WTC11 (cell line): ENCODE results near the gene CHID1. TPM values are rescaled to one million over a fixed set of nuclear protein-coding genes. Genes with fewer than 3 reads are reported as not detected.
A peak's percentile ranks its signal among the peaks of the same experiment; 100 is the strongest.

Source experiments
- ATAC-seq: fragments of 200-7000 bp; cut with Tn5 transposase; 2 replicates; pipeline ENCODE4 v1.10.0; 2021; ENCODE audit warnings: mild to moderate bottlenecking, moderate library complexity
- CTCF ChIA-PET: fragments of 300-600 bp; sonication (Branson Sonifier 250); formaldehyde crosslinking; loops from one replicate; lab custom pipeline; 2021; ENCODE audit warnings: antibody characterized with exemption; lab: Charles Lee
- POLR2A ChIA-PET: fragments of 350-600 bp; sonication (Branson Sonifier 250); formaldehyde crosslinking; loops from one replicate; lab custom pipeline; 2021; ENCODE audit warnings: antibody characterized with exemption; lab: Charles Lee
- DNase-seq: peaks from one replicate; pipeline ENCODE4 v3.0.0; 2021; ENCODE audit warnings: low spot score
- H3K27ac Mint-ChIP-seq: 2 replicates; pipeline ENCODE4 v1.8.0; 2021; ENCODE audit warnings: mixed read lengths
- H3K27me3 Mint-ChIP-seq: 2 replicates; pipeline ENCODE4 v1.8.0; 2021; ENCODE audit warnings: low read depth, mild to moderate bottlenecking, moderate library complexity, mixed read lengths
- H3K36me3 Mint-ChIP-seq: 2 replicates; pipeline ENCODE4 v1.8.0; 2021; ENCODE audit warnings: mixed read lengths
- H3K4me1 Mint-ChIP-seq: 2 replicates; pipeline ENCODE4 v1.8.0; 2022; ENCODE audit warnings: mixed read lengths
- H3K4me3 Mint-ChIP-seq: 2 replicates; pipeline ENCODE4 v1.8.0; 2021; ENCODE audit warnings: mild to moderate bottlenecking, moderate library complexity, mixed read lengths
- H3K9me3 Mint-ChIP-seq: 2 replicates; pipeline ENCODE4 v1.8.0; 2021; ENCODE audit warnings: mixed read lengths
- FOXJ3 ChIP-seq: sonication (generic); formaldehyde crosslinking; IDR thresholded peaks from 2 replicates; pipeline ENCODE4 v1.9.0; 2021; ENCODE audit warnings: missing genetic modification reagents, mild to moderate bottlenecking, borderline replicate concordance
- GRHL2 ChIP-seq: fragments of 250-450 bp; sonication (Bioruptor Pico); IDR thresholded peaks from 2 replicates; pipeline ENCODE4 v1.8.0; 2022; ENCODE audit warnings: mild to moderate bottlenecking, moderate library complexity; ENCODE audit not compliant: insufficient replicate concordance, severe bottlenecking
- IRF2 ChIP-seq: sonication (generic); formaldehyde crosslinking; IDR thresholded peaks from 2 replicates; pipeline ENCODE4 v1.8.0; 2022; ENCODE audit warnings: low read depth, missing genetic modification reagents, borderline replicate concordance
- MXD4 ChIP-seq: fragments of 250-450 bp; sonication (Bioruptor Pico); IDR thresholded peaks from 2 replicates; pipeline ENCODE4 v1.8.0; 2021; ENCODE audit warnings: mild to moderate bottlenecking, moderate library complexity, borderline replicate concordance
- MYBL2 ChIP-seq: sonication (generic); formaldehyde crosslinking; IDR thresholded peaks from 2 replicates; pipeline ENCODE4 v1.8.1; 2023; ENCODE audit warnings: mild to moderate bottlenecking, moderate library complexity, missing genetic modification reagents
- NFYB ChIP-seq: sonication (generic); formaldehyde crosslinking; conservative IDR thresholded peaks from 2 replicates; pipeline ENCODE4 v1.8.0; 2022; ENCODE audit warnings: low read depth, missing genetic modification reagents
- RORB ChIP-seq: fragments of 250-450 bp; sonication (Bioruptor Pico); IDR thresholded peaks from 2 replicates; pipeline ENCODE4 v1.9.0; 2021; ENCODE audit warnings: mild to moderate bottlenecking
- SMAD4 ChIP-seq: sonication (generic); formaldehyde crosslinking; IDR thresholded peaks from 2 replicates; pipeline ENCODE4 v1.8.0; 2022; ENCODE audit warnings: mild to moderate bottlenecking, missing genetic modification reagents
- TP53 ChIP-seq: sonication (generic); formaldehyde crosslinking; IDR thresholded peaks from 2 replicates; pipeline ENCODE4 v1.8.1; 2023; ENCODE audit warnings: mild to moderate bottlenecking, missing genetic modification reagents
- ZNF138 ChIP-seq: sonication (generic); formaldehyde crosslinking; conservative IDR thresholded peaks from 2 replicates; pipeline ENCODE4 v1.8.1; 2022; ENCODE audit warnings: mild to moderate bottlenecking, moderate library complexity, missing genetic modification reagents
- ZNF396 ChIP-seq: fragments of 250-450 bp; sonication (Bioruptor Pico); IDR thresholded peaks from 2 replicates; pipeline ENCODE4 v1.8.0; 2021; ENCODE audit warnings: mild to moderate bottlenecking, moderate library complexity, borderline replicate concordance
- ZNF416 ChIP-seq: fragments of 250-450 bp; sonication (Bioruptor Pico); IDR thresholded peaks from 2 replicates; pipeline ENCODE4 v1.9.0; 2021; ENCODE audit warnings: mild to moderate bottlenecking, inconsistent platforms
- ZNF671 ChIP-seq: fragments of 250-450 bp; sonication (Bioruptor Pico); IDR thresholded peaks from 2 replicates; pipeline ENCODE4 v1.8.0; 2021; ENCODE audit warnings: mild to moderate bottlenecking
- total RNA-seq: library from RNA; stranded (reverse); gene quantifications from 3 replicates; pipeline ENCODE4 v1.2.3, GENCODE V29; 2021
- TF ChIP-seq, protein P1 (sequence below): sonication (generic); formaldehyde crosslinking; IDR thresholded peaks from 2 replicates; pipeline ENCODE4 v1.8.0; 2023; ENCODE audit warnings: missing genetic modification reagents, mild to moderate bottlenecking, borderline replicate concordance
- TF ChIP-seq, protein P2 (sequence below): sonication (generic); formaldehyde crosslinking; IDR thresholded peaks from 2 replicates; pipeline ENCODE4 v1.8.1; 2023; ENCODE audit warnings: mild to moderate bottlenecking, moderate library complexity, missing genetic modification reagents
- TF ChIP-seq, protein P3 (sequence below): sonication (generic); formaldehyde crosslinking; IDR thresholded peaks from 2 replicates; pipeline ENCODE4 v1.8.0; 2023; ENCODE audit warnings: mild to moderate bottlenecking, missing genetic modification reagents
- TF ChIP-seq, protein P4 (sequence below): sonication (generic); formaldehyde crosslinking; IDR thresholded peaks from 2 replicates; pipeline ENCODE4 v1.8.1; 2022; ENCODE audit warnings: low read depth, mild to moderate bottlenecking, moderate library complexity, missing genetic modification reagents, borderline replicate concordance
- TF ChIP-seq, protein P5 (sequence below): sonication (generic); formaldehyde crosslinking; IDR thresholded peaks from 2 replicates; pipeline ENCODE4 v1.8.1; 2023; ENCODE audit warnings: mild to moderate bottlenecking, missing genetic modification reagents, moderate library complexity
- TF ChIP-seq, protein P6 (sequence below): sonication (generic); formaldehyde crosslinking; IDR thresholded peaks from 2 replicates; pipeline ENCODE4 v1.8.1; 2022; ENCODE audit warnings: mild to moderate bottlenecking, missing genetic modification reagents, moderate library complexity, borderline replicate concordance
- TF ChIP-seq, protein P7 (sequence below): sonication (generic); formaldehyde crosslinking; IDR thresholded peaks from 2 replicates; pipeline ENCODE4 v1.8.0; 2022; ENCODE audit warnings: mild to moderate bottlenecking, missing genetic modification reagents

The CHID1 gene
- total RNA-seq, 1 experiment from 2014 or later: 92.8 TPM

DNA sequence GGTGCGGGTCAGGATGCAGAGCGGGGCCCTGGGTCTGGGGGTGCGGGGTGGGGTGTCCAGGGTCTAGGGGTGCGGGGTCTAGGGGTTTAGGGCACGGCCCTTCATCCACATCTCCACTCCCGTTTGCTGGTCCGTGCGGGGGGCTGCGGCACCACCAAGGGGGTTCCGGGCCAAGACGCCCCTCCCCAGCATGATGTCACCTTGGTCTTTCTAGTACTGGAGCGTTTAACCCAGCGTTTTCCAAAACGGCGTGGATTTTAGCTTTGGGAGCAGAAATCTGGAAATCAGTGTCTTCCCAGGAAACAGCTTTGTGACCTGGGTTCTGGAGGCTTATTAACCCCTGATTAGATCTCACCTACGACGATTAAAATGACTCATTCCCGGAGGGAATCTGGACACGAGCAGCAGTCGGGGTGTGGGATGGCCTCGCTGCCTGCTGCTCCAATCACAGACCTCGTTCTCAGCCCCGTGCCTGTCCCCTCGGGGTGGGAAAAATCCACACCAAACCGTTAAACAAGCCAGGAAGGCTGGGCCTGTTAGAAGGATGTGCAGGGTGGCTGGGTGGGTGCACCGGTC, 15.8 kb upstream of the CHID1 start (continued):
- TF ChIP-seq, protein P1, sequence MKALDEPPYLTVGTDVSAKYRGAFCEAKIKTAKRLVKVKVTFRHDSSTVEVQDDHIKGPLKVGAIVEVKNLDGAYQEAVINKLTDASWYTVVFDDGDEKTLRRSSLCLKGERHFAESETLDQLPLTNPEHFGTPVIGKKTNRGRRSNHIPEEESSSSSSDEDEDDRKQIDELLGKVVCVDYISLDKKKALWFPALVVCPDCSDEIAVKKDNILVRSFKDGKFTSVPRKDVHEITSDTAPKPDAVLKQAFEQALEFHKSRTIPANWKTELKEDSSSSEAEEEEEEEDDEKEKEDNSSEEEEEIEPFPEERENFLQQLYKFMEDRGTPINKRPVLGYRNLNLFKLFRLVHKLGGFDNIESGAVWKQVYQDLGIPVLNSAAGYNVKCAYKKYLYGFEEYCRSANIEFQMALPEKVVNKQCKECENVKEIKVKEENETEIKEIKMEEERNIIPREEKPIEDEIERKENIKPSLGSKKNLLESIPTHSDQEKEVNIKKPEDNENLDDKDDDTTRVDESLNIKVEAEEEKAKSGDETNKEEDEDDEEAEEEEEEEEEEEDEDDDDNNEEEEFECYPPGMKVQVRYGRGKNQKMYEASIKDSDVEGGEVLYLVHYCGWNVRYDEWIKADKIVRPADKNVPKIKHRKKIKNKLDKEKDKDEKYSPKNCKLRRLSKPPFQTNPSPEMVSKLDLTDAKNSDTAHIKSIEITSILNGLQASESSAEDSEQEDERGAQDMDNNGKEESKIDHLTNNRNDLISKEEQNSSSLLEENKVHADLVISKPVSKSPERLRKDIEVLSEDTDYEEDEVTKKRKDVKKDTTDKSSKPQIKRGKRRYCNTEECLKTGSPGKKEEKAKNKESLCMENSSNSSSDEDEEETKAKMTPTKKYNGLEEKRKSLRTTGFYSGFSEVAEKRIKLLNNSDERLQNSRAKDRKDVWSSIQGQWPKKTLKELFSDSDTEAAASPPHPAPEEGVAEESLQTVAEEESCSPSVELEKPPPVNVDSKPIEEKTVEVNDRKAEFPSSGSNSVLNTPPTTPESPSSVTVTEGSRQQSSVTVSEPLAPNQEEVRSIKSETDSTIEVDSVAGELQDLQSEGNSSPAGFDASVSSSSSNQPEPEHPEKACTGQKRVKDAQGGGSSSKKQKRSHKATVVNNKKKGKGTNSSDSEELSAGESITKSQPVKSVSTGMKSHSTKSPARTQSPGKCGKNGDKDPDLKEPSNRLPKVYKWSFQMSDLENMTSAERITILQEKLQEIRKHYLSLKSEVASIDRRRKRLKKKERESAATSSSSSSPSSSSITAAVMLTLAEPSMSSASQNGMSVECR (CRISPR knock-in tag): no peak
- TF ChIP-seq IRF2 (CRISPR knock-in tag) (no peak), TP53 (CRISPR knock-in tag) (no peak)
- TF ChIP-seq, protein P2, sequence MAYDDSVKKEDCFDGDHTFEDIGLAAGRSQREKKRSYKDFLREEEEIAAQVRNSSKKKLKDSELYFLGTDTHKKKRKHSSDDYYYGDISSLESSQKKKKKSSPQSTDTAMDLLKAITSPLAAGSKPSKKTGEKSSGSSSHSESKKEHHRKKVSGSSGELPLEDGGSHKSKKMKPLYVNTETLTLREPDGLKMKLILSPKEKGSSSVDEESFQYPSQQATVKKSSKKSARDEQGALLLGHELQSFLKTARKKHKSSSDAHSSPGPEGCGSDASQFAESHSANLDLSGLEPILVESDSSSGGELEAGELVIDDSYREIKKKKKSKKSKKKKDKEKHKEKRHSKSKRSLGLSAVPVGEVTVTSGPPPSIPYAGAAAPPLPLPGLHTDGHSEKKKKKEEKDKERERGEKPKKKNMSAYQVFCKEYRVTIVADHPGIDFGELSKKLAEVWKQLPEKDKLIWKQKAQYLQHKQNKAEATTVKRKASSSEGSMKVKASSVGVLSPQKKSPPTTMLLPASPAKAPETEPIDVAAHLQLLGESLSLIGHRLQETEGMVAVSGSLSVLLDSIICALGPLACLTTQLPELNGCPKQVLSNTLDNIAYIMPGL: no peak
- TF ChIP-seq, all 79 proteins: peak for 0

DNA sequence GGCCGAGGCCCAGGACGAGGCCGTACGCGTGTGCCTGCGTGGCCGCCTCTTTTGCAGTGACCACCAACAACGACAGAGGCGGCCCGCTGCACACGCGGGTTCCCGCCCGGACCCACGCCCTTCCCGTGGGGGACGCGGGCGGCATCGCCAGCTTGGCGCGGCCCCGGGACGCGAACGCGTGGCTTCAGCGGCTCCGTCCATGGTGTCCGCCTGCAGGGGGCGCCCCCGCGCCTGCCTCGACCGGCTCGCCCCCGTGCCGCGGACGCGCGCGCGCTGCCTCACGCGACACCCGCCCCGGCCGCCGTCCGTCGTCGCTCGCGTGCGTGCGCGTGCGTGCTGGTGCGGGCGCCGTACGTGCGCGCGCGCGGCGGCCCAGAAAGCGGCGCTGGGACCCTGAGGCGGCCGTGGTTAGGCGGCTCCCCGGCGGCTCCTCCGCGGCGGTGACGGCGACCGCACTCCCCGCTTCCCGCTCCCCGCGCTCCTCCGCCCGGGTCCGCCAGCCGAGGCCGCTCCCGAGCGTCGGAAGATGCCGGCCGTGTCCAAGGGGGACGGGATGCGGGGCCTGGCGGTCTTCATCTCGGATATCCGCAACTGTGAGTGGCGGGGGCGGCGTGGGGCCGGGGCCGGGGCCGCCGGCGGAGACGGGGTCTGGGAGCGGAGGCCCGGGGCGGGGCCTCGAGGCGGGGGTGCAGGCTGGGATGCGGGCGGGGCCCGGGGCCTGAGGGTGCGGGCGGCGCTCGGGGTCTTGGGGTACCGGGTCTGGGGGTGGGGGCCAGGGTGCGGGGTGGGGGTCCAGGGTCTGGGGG, 15.1 kb upstream of the CHID1 start, which contains the start of gene AP2A2:
TSS of gene AP2A2 (plus strand) at position 375 of the 806 bp plus-strand sequence. CDS start at position 527, 152 bp downstream.
- no peaks in the 10 kb centered on the region for H3K36me3 Mint-ChIP-seq
- ATAC-seq (peak; percentile 67), DNase-seq (peak; percentile 87)
- no peaks in the 10 kb centered on the region for H3K27me3 Mint-ChIP-seq
- peak within 1 kb of the TSS; percentile 82; the same call in 1 of the 2 replicates for H3K27ac Mint-ChIP-seq
- peaks cover 14% of the 10 kb centered on the region for H3K4me1 Mint-ChIP-seq
- POLR2A ChIA-PET: interaction anchor here (0.9 to 1.1 kb wide), 3 partner anchors 14 to 69 kb away, joined by 3 to 4 read pairs (median 4); no protein-coding TSS in a partner anchor
- CTCF ChIA-PET: interaction anchor here (0.6 to 6.1 kb wide), 25 partner anchors 8 to 620 kb away, joined by 3 to 43 read pairs (median 4); partner anchors contain the start of genes CHID1, MUC2 and PNPLA2
- H3K9me3 Mint-ChIP-seq: no peaks in the 10 kb centered on the region
- peak within 1 kb of the TSS; percentile 84 for H3K4me3 Mint-ChIP-seq
- TF ChIP-seq ZNF416 (CRISPR knock-in tag) (peak; percentile 81; the same call in 1 of the 2 replicates), ZNF396 (peak; percentile 78; the same call in 1 of the 2 replicates), TP53 (CRISPR knock-in tag) (no peak), MYBL2 (no peak), NFYB (CRISPR knock-in tag) (no peak), MXD4 (CRISPR knock-in tag) (peak; percentile 75; the same call in 1 of the 2 replicates), ZNF138 (CRISPR knock-in tag) (no peak), RORB (peak; percentile 57; the same call in 1 of the 2 replicates), ZNF671 (CRISPR knock-in tag) (peak; percentile 84; the same call in 1 of the 2 replicates), SMAD4 (no peak; the same call in 1 of the 2 replicates), FOXJ3 (CRISPR knock-in tag) (no peak), GRHL2 (CRISPR knock-in tag) (no peak)
- TF ChIP-seq, protein P3, sequence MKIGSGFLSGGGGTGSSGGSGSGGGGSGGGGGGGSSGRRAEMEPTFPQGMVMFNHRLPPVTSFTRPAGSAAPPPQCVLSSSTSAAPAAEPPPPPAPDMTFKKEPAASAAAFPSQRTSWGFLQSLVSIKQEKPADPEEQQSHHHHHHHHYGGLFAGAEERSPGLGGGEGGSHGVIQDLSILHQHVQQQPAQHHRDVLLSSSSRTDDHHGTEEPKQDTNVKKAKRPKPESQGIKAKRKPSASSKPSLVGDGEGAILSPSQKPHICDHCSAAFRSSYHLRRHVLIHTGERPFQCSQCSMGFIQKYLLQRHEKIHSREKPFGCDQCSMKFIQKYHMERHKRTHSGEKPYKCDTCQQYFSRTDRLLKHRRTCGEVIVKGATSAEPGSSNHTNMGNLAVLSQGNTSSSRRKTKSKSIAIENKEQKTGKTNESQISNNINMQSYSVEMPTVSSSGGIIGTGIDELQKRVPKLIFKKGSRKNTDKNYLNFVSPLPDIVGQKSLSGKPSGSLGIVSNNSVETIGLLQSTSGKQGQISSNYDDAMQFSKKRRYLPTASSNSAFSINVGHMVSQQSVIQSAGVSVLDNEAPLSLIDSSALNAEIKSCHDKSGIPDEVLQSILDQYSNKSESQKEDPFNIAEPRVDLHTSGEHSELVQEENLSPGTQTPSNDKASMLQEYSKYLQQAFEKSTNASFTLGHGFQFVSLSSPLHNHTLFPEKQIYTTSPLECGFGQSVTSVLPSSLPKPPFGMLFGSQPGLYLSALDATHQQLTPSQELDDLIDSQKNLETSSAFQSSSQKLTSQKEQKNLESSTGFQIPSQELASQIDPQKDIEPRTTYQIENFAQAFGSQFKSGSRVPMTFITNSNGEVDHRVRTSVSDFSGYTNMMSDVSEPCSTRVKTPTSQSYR (CRISPR knock-in tag): no peak
- TF ChIP-seq, protein P4, sequence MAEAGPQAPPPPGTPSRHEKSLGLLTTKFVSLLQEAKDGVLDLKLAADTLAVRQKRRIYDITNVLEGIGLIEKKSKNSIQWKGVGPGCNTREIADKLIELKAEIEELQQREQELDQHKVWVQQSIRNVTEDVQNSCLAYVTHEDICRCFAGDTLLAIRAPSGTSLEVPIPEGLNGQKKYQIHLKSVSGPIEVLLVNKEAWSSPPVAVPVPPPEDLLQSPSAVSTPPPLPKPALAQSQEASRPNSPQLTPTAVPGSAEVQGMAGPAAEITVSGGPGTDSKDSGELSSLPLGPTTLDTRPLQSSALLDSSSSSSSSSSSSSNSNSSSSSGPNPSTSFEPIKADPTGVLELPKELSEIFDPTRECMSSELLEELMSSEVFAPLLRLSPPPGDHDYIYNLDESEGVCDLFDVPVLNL (CRISPR knock-in tag): no peak
- TF ChIP-seq, protein P5, sequence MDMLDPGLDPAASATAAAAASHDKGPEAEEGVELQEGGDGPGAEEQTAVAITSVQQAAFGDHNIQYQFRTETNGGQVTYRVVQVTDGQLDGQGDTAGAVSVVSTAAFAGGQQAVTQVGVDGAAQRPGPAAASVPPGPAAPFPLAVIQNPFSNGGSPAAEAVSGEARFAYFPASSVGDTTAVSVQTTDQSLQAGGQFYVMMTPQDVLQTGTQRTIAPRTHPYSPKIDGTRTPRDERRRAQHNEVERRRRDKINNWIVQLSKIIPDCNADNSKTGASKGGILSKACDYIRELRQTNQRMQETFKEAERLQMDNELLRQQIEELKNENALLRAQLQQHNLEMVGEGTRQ (CRISPR knock-in tag): peak; percentile 72
- TF ChIP-seq, protein P6, sequence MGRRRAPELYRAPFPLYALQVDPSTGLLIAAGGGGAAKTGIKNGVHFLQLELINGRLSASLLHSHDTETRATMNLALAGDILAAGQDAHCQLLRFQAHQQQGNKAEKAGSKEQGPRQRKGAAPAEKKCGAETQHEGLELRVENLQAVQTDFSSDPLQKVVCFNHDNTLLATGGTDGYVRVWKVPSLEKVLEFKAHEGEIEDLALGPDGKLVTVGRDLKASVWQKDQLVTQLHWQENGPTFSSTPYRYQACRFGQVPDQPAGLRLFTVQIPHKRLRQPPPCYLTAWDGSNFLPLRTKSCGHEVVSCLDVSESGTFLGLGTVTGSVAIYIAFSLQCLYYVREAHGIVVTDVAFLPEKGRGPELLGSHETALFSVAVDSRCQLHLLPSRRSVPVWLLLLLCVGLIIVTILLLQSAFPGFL (CRISPR knock-in tag): no peak
- TF ChIP-seq, protein P7, sequence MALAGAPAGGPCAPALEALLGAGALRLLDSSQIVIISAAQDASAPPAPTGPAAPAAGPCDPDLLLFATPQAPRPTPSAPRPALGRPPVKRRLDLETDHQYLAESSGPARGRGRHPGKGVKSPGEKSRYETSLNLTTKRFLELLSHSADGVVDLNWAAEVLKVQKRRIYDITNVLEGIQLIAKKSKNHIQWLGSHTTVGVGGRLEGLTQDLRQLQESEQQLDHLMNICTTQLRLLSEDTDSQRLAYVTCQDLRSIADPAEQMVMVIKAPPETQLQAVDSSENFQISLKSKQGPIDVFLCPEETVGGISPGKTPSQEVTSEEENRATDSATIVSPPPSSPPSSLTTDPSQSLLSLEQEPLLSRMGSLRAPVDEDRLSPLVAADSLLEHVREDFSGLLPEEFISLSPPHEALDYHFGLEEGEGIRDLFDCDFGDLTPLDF (CRISPR knock-in tag): no peak
